ENCODE measurements around the gene AGXT.

AGXT gene

GRCh38 chr2:240822280-240822847 lies 46.3 kb upstream of the AGXT start:
- CTCF ChIA-PET = interaction anchor here (1.1 to 1.3 kb wide), 3 partner anchors 12 to 27 kb away, joined by 3 to 6 read pairs (median 4); no protein-coding TSS in a partner anchor

GRCh38 chr2:240823449-240824336 lies 44.9 kb upstream of the AGXT start:
- no peak for DNase-seq (ENCODE audit: low read depth, low spot score)
- ChIA-PET CTCF (interaction anchor here (1.0 to 1.2 kb wide), 2 partner anchors 17 to 28 kb away, joined by 3 to 6 read pairs; no protein-coding TSS in a partner anchor), POLR2A (no interaction called here)
- H3K4me3 ChIP-seq (ENCODE audit: low read depth, low read length) = no peak overlapping the region
- TF ChIP-seq CTCF (IDR thresholded peaks at IDR 0.05; ENCODE audit: insufficient read depth, low read length, missing control alignments) = no peak

More at GRCh38 chr2:240822280-240822847, 46.3 kb upstream of the AGXT start:
- H3K4me3 ChIP-seq (ENCODE audit: low read depth, low read length) = no peak overlapping the region
- no peak for TF ChIP-seq CTCF (IDR thresholded peaks at IDR 0.05; ENCODE audit: insufficient read depth, low read length, missing control alignments)
- POLR2A ChIA-PET = no interaction called here
- DNase-seq (ENCODE audit: low read depth, low spot score) = no peak

- H3K4me3 ChIP-seq (ENCODE audit: low read depth, low read length) = no peak overlapping the region
- no peak for TF ChIP-seq CTCF (IDR thresholded peaks at IDR 0.05; ENCODE audit: insufficient read depth, low read length, missing control alignments)
- ChIA-PET CTCF (interaction anchor here (3.2 kb wide), 1 partner anchor 15 kb away, joined by 22 read pairs; no protein-coding TSS in a partner anchor), POLR2A (no interaction called here)
- DNase-seq (ENCODE audit: low read depth, low spot score) = no peak
These were observed 43.1 kb upstream of the AGXT start for GRCh38 chr2:240825476-240825875.

- CTCF ChIA-PET = interaction anchor here (1.7 kb wide), 1 partner anchor 9 kb away, joined by 6 read pairs; no protein-coding TSS in a partner anchor
- H3K4me3 ChIP-seq (ENCODE audit: low read depth, low read length) = peak overlapping the region; percentile 23
- POLR2A ChIA-PET = no interaction called here
- DNase-seq (ENCODE audit: low read depth, low spot score) = no peak
- TF ChIP-seq CTCF (IDR thresholded peaks at IDR 0.05; ENCODE audit: insufficient read depth, low read length, missing control alignments) = no peak
These were observed 36.9 kb upstream of the AGXT start for GRCh38 chr2:240831594-240832204.

- ChIA-PET POLR2A (no interaction called here), CTCF (interaction anchor here (1.1 to 1.9 kb wide), 2 partner anchors 19 to 318 kb away, joined by 4 to 7 read pairs; no protein-coding TSS in a partner anchor)
- TF ChIP-seq CTCF (IDR thresholded peaks at IDR 0.05; ENCODE audit: insufficient read depth, low read length, missing control alignments) = no peak
- H3K4me3 ChIP-seq (ENCODE audit: low read depth, low read length) = peak overlapping the region; percentile 23
- DNase-seq (ENCODE audit: low read depth, low spot score) = no peak
These were observed 36.4 kb upstream of the AGXT start for GRCh38 chr2:240832205-240832727.
